Fibroblast of lung (primary cell): ENCODE data around the gene LSM7.

Experiments used
- EZH2 ChIP-seq: IDR thresholded peaks from 2 replicates; pipeline ENCODE4 v1.5.1; 2012; ENCODE audit warnings: low read length, control low read depth, mild to moderate bottlenecking; ENCODE audit errors: missing control alignments
- TF ChIP-seq, protein P1 (sequence below), 2 donors: IDR thresholded peaks in 1 of 2; conservative IDR thresholded peaks in 1 of 2; 1 replicate in 1 of 2; 2 replicates in 1 of 2; pipeline ENCODE4 v1.5.1; 2011 to 2012; ENCODE audit warnings: low read length in 2 of 2, control low read depth in 1 of 2, inconsistent platforms in 1 of 2, low read depth in 1 of 2, mild to moderate bottlenecking in 1 of 2

GRCh38 chr19:2315121-2315817, 13.1 kb downstream of the LSM7 start:
- TF ChIP-seq, protein P1, sequence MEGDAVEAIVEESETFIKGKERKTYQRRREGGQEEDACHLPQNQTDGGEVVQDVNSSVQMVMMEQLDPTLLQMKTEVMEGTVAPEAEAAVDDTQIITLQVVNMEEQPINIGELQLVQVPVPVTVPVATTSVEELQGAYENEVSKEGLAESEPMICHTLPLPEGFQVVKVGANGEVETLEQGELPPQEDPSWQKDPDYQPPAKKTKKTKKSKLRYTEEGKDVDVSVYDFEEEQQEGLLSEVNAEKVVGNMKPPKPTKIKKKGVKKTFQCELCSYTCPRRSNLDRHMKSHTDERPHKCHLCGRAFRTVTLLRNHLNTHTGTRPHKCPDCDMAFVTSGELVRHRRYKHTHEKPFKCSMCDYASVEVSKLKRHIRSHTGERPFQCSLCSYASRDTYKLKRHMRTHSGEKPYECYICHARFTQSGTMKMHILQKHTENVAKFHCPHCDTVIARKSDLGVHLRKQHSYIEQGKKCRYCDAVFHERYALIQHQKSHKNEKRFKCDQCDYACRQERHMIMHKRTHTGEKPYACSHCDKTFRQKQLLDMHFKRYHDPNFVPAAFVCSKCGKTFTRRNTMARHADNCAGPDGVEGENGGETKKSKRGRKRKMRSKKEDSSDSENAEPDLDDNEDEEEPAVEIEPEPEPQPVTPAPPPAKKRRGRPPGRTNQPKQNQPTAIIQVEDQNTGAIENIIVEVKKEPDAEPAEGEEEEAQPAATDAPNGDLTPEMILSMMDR (conservative IDR thresholded peaks at IDR 0.05 in 1 of 2, IDR thresholded peaks at IDR 0.05 in 1 of 2; ENCODE audit: low read depth in 1 of 2, low read length in 2 of 2), result no peak
- no peak for TF ChIP-seq EZH2
